ENCODE data around the gene TJP1. TPM values are rescaled to one million over a fixed set of nuclear protein-coding genes. Genes with fewer than 3 reads are reported as not detected.

Gene TJP1
- total RNA-seq: 44.9 and 57.4 TPM in 2 replicates

DNA sequence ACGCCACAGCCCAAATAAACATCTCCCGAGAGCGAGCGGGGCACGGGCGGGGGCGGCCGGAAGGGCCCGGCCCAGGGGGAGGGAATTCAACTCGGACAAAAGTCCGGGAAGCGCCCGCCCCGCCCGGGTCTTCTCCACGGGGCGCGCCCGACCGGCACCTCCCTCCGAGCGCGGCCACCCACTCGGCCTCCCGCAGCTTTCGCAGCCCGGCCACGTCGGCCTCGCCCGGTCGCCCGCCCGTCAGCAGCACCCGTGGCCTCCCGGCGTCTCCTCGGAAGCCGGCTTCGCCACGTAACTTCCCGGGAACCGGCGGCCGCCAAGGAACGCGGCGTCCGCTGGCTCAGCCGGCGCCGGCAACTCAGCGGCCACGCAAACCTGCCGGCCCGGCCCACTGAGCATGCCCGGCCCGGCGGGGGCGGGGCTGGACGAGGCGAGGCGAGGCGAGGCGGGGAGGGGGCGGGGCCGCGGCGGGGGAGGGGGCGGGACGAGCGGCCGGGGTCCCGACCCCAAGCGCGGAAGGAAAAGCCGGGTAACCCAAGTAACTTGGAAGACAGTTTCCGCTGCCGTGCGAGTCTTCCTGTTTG is at the start of gene TJP1:
TJP1 (minus strand) TSS at position 369 of the 584 bp plus-strand sequence. CDS start 440 bp downstream, outside the sequence.

Measured in aortic smooth muscle cell (primary cell).